ENCODE results near the gene CEP57L1. TPM values are rescaled to one million over a fixed set of nuclear protein-coding genes. Genes with fewer than 3 reads are reported as not detected.
A peak's percentile ranks its signal among the peaks of the same experiment; 100 is the strongest.

Gene CEP57L1
- total RNA-seq, 4 donors from 2014 or later = 3.2 to 10.2 (median 7.3) TPM

GRCh38 chr6:109071125-109071917 lies 24.0 kb upstream of the CEP57L1 start:
- TF ChIP-seq POLR2A (IDR thresholded peaks at IDR 0.05) = no peak
- TF ChIP-seq, protein P1, sequence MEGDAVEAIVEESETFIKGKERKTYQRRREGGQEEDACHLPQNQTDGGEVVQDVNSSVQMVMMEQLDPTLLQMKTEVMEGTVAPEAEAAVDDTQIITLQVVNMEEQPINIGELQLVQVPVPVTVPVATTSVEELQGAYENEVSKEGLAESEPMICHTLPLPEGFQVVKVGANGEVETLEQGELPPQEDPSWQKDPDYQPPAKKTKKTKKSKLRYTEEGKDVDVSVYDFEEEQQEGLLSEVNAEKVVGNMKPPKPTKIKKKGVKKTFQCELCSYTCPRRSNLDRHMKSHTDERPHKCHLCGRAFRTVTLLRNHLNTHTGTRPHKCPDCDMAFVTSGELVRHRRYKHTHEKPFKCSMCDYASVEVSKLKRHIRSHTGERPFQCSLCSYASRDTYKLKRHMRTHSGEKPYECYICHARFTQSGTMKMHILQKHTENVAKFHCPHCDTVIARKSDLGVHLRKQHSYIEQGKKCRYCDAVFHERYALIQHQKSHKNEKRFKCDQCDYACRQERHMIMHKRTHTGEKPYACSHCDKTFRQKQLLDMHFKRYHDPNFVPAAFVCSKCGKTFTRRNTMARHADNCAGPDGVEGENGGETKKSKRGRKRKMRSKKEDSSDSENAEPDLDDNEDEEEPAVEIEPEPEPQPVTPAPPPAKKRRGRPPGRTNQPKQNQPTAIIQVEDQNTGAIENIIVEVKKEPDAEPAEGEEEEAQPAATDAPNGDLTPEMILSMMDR (IDR thresholded peaks at IDR 0.05) = no peak
- WGBS, 2 donors = 60 to 65% methylated on average over 7 of the region's 7 CpGs
- intact Hi-C loops (cut with DNase I; ENCODE audit: low total_unique reads) = loop anchor here (10.0 kb wide), 1 partner anchor 527 kb away; no protein-coding TSS in a partner anchor

DNA sequence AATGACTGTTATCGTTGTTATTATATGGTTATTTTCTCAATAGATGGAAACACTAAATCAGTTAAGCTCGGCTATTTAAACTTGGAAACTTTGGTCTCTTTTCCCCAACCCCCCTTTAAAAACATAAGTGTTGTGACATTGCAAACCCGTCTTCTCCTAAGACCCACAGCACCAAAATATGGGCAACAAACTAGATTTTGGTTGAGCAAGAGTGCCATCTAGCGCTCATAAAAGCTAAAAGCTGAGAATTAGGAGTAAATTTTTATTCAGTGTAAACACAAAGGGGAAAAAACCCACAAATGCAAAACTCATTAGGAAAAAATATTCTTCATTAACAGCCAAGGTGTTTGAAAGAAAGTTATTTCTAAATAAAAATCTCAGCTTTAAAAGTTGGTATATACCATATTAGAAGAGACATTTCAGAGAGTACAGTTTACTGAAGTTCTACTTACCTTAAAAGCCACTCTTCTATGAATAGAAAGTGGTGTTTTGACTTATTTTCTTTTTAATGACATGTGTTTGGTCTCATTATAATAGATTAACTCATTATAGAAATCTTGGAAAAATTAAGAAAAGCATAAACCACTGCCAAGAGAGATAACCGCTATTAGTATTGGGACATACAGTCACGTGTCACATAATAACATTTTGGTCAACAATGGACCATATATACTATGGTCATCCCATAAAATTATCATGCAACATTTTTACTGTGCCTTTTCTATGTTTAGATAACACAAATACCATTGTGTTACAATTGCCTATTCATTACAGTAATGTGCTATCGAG lies 21.8 kb upstream of the CEP57L1 start:
- WGBS, 2 donors = 47 to 51% methylated on average over 7 of the region's 7 CpGs
- peak in 1 of 2 donors; percentile 44 for DNase-seq (ENCODE audit: low spot score in 2 of 2)
- no peak overlapping the region for H3K4me3 ChIP-seq (ENCODE audit: low read depth, poor library complexity, severe bottlenecking)
- intact Hi-C loops (cut with DNase I; ENCODE audit: low total_unique reads) = loop anchor here (10.0 kb wide), 1 partner anchor 529 kb away; no protein-coding TSS in a partner anchor
- TF ChIP-seq, protein P1 (IDR thresholded peaks at IDR 0.05) = no peak
- TF ChIP-seq POLR2A (IDR thresholded peaks at IDR 0.05) = no peak

More at GRCh38 chr6:109071125-109071917, 24.0 kb upstream of the CEP57L1 start:
- no peak overlapping the region for H3K4me3 ChIP-seq (ENCODE audit: low read depth, poor library complexity, severe bottlenecking)
- no peak for DNase-seq (ENCODE audit: low spot score in 2 of 2)

DNA sequence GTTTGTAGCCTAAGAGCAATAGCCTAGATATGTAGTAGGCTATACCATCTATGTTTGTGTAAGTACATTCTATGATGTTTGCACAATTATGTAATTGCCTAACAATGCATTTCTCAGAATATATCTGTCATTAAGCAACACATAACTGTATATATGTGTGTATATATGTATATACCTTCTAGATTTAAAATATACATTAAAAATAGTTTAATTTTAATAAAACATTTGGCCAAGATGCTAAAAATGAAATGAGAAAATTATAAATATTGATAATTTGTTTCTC lies 21.2 kb upstream of the CEP57L1 start:
- no peak for DNase-seq (ENCODE audit: low spot score in 2 of 2)
- TF ChIP-seq, protein P1 (IDR thresholded peaks at IDR 0.05) = no peak
- TF ChIP-seq POLR2A (IDR thresholded peaks at IDR 0.05) = no peak
- no peak overlapping the region for H3K4me3 ChIP-seq (ENCODE audit: low read depth, poor library complexity, severe bottlenecking)
- intact Hi-C loops (cut with DNase I; ENCODE audit: low total_unique reads) = loop anchor here (10.0 kb wide), 1 partner anchor 529 kb away; no protein-coding TSS in a partner anchor

DNA sequence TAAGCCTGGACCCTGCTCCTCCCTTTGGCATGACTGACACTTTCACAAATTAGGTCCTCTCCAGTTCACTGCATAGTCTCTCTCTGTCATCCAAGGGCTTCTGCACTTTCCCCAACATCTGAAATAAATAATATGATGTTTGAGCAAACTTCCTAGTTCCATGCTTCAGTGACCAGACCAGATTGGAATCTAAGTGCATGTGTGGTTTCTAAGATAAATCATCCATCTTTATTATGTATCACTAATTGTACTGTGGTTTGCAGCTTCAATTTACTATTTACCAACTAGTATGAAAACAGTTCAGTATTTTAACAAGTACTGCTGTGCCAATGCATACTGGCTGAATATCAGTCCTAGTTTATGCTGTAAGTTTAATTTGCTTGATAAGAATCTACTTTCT lies 19.4 kb upstream of the CEP57L1 start:
- intact Hi-C loops (cut with DNase I; ENCODE audit: low total_unique reads) = loop anchor here (10.0 kb wide), 1 partner anchor 531 kb away; no protein-coding TSS in a partner anchor
- no peak overlapping the region for H3K4me3 ChIP-seq (ENCODE audit: low read depth, poor library complexity, severe bottlenecking)
- DNase-seq (ENCODE audit: low spot score in 2 of 2) = no peak
- TF ChIP-seq POLR2A (IDR thresholded peaks at IDR 0.05) = no peak
- TF ChIP-seq, protein P1 (IDR thresholded peaks at IDR 0.05) = no peak

DNA sequence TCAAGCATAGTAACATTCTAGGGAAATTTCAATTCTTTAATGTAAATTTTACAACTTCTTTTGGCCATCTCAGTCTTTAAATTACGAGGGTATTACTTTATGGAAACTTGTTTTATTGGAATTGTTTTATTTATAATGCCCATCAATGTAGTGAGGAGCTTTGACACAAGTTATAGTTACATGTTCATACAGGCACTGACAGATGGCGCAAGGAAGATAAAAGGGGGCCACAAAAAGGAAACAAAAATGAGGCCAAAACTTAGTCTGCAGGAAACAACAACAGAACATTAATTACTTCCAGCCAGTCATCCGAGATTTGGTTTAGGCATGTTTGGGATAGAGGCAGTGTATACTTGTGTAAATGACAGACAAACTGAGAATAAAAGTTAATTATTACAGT lies 18.9 kb upstream of the CEP57L1 start:
- WGBS, 2 donors = 21 to 28% methylated on average over 3 of the region's 3 CpGs
- H3K4me3 ChIP-seq (ENCODE audit: low read depth, poor library complexity, severe bottlenecking) = no peak overlapping the region
- intact Hi-C loops (cut with DNase I; ENCODE audit: low total_unique reads) = loop anchor here (10.0 kb wide), 1 partner anchor 532 kb away; no protein-coding TSS in a partner anchor
- TF ChIP-seq, protein P1 (IDR thresholded peaks at IDR 0.05) = no peak
- TF ChIP-seq POLR2A (IDR thresholded peaks at IDR 0.05) = no peak
- no peak for DNase-seq (ENCODE audit: low spot score in 2 of 2)

Data from lower leg skin (tissue), 4 donors.